ENCODE data around the gene PIRT.

The PIRT gene

DNA sequence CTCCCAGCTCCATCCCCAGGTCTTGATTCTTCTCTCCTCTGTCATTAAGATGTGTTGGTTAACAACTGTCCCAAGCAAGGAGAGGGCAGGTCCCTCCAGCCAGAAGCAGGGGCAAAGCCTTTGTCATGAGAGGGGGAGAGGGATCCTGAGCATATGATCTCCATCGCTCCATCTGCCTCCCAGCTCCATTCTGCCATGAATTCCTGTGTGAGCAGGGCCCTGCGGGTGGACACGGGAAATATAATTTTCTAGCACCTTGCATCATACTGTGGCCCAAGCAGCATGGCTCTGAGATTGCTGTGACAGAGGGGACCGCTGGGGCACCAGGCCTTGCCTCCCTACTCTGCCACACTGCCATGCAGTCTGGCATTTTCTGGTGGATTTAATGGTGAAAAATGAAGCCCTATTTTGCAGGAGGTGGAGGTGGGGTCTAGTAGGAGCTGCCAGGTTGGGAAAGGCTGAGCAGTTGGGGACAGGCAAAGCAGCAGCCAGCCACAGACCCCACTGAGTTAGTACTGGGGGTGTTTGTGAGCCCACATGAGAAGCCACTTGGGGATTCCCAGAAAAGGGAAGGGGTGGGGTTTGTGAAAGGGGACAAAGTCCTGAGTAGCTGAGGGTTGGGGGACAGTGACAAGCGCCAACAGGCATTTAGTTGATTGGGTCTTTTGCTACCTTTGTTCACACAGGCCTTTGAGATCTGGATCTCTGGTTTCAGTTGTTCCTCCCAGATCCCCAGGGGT is 50.4 kb downstream of the PIRT start:
- no peak for DNase-seq

DNA sequence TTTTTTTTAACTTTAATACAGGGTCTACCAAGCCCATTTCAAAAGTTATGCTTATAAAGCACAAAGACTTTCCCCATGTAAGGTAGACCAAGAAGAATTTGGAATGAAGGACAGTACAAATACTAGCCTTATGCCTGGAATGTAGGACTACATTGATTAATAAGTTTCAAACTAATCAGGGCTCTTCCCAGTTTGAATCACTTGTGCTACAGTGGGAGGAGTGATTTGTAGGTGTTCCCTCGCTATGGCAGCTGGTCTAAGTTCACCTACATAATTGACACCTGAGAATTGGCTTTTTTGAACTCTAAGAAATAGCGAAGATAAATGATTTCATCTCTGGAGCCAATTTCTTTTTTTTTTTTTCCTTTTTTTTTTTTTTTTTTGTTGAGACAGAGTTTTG is 52.6 kb downstream of the PIRT start:
- no peak for DNase-seq

GRCh38 chr17:10779609-10780008 is 58.3 kb downstream of the PIRT start:
- DNase-seq = no peak

- no peak for DNase-seq
Measured at GRCh38 chr17:10777890-10778289, 60.0 kb downstream of the PIRT start.

DNA sequence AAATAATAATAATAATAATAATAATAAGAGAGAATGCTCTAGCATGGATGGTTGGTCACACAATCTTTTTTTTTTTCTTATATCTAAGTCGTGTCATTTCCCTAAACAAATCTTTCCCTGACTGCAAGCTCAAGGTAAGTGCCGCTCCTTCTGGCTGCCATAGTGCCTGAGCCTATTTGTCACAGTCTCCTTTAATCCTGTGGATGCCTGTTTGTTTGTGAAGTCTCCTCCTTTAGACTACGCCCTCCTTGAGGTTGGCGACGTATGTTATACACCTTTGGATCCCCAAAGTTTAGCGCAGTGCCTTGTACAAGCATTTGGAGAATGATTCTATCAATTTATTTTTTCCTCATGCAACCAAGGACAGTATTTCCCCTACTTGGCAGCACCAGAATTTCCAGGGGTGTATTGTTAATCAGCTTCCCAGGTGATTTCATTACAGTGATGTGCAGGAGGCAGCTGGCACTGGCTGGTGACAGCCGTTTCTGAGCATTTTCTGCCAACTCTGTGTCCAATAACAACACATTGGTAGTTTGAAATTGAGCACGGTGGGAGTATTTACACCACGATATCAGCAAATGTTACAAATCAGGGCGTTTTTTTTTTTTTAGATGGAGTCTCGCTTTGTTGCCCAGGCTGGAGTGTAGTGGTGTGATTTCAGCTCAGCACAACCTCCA is 60.6 kb downstream of the PIRT start:
- DNase-seq = no peak

DNA sequence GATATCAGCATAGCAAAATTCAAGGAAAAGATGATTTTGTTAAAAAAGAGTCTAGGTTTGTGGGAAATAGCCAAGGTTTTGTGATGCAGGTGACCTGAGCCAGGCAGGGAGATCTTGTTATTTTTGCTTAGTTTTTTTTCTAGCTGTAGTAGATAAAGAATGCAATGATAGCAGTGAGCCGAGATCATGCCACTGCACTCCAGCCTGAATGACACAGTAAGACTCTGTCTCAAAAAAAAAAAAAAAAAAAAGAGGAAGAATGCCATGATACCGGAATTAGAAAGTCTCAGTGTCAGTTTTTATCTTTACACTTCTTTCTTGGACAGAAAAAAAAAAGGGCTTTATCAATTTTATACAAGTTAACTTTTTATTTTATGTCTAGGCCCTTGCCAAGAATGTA is 61.5 kb downstream of the PIRT start:
- DNase-seq = no peak

- no peak for DNase-seq
Measured at GRCh38 chr17:10775740-10776356, 62.0 kb downstream of the PIRT start.

- no peak for DNase-seq
Measured at GRCh38 chr17:10775058-10775457, 62.8 kb downstream of the PIRT start.

DNA sequence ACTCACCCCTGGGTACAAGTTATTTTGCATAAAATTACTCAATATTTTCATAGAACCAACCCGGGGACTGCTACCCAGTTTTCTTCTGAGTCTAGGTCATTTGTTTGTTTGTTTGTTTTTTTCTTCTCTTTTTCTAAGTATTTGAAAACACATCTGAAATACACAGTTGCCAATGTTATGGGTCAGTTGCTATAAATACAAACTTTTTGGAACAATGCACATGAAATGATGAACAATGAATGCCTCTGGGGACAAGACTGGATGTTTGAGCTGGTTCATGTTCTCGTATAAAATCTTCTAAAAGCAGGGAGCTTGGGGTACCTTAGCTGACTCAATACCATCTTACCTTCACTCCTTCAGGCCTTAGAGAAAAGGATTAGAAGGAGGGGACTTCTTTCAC is 64.5 kb downstream of the PIRT start:
- DNase-seq = no peak

Measured in retina (tissue), 1 donor.